ENCODE data around the gene MESP2.

Gene MESP2

GRCh38 chr15:89814112-89814742, 38.1 kb downstream of the MESP2 start:
- H3K9ac ChIP-seq (ENCODE audit: low read depth, low read length) = peak overlapping the region; percentile 87
- peak overlapping the region; percentile 97 for H3K4me2 ChIP-seq (ENCODE audit: low read length)
- peak overlapping the region; percentile 92 for H3K4me3 ChIP-seq (ENCODE audit: low read length)
- peaks cover 35% of the 10 kb centered on the region for H3K36me3 ChIP-seq (ENCODE audit: insufficient read depth, low read length)
- H3K27me3 ChIP-seq (ENCODE audit: control insufficient read depth, insufficient read depth, low read length) = no peaks in the 10 kb centered on the region
- peaks cover 46% of the 10 kb centered on the region for H3K4me1 ChIP-seq (ENCODE audit: control insufficient read depth, insufficient read depth, low read length)
- H3K9me3 ChIP-seq (replicated peaks; ENCODE audit: low read length) = no peaks in the 10 kb centered on the region

GRCh38 chr15:89815769-89816168, 39.6 kb downstream of the MESP2 start:
- no peaks in the 10 kb centered on the region for H3K9me3 ChIP-seq (replicated peaks; ENCODE audit: low read length)
- no peak overlapping the region for H3K4me2 ChIP-seq (ENCODE audit: low read length)
- H3K4me1 ChIP-seq (ENCODE audit: control insufficient read depth, insufficient read depth, low read length) = peaks cover 41% of the 10 kb centered on the region
- no peak overlapping the region for H3K4me3 ChIP-seq (ENCODE audit: low read length)
- no peak overlapping the region for H3K9ac ChIP-seq (ENCODE audit: low read depth, low read length)
- H3K36me3 ChIP-seq (ENCODE audit: insufficient read depth, low read length) = peaks cover 23% of the 10 kb centered on the region
- H3K27me3 ChIP-seq (ENCODE audit: control insufficient read depth, insufficient read depth, low read length) = no peaks in the 10 kb centered on the region

- Histone ChIP-seq H3K4me1 (ENCODE audit: control insufficient read depth, insufficient read depth, low read length) (peaks cover 44% of the 10 kb centered on the region), H3K9me3 (replicated peaks; ENCODE audit: low read length) (no peaks in the 10 kb centered on the region), H3K9ac (ENCODE audit: low read depth, low read length) (no peak overlapping the region), H3K36me3 (ENCODE audit: insufficient read depth, low read length) (peaks cover 7% of the 10 kb centered on the region), H3K27me3 (ENCODE audit: control insufficient read depth, insufficient read depth, low read length) (no peaks in the 10 kb centered on the region), H3K4me3 (ENCODE audit: low read length) (no peak overlapping the region), H3K4me2 (ENCODE audit: low read length) (peak overlapping the region; percentile 18)
These were observed 41.7 kb downstream of the MESP2 start for GRCh38 chr15:89817701-89818280.

- peaks cover 44% of the 10 kb centered on the region for H3K4me1 ChIP-seq (ENCODE audit: control insufficient read depth, insufficient read depth, low read length)
- H3K9me3 ChIP-seq (replicated peaks; ENCODE audit: low read length) = no peaks in the 10 kb centered on the region
- H3K27me3 ChIP-seq (ENCODE audit: control insufficient read depth, insufficient read depth, low read length) = no peaks in the 10 kb centered on the region
These were observed 42.2 kb downstream of the MESP2 start for GRCh38 chr15:89818287-89818686.

GRCh38 chr15:89820666-89821611, 44.8 kb downstream of the MESP2 start:
- peak overlapping the region; percentile 45 for H3K4me3 ChIP-seq (ENCODE audit: low read length)

More at GRCh38 chr15:89818287-89818686, 42.2 kb downstream of the MESP2 start:
- H3K4me2 ChIP-seq (ENCODE audit: low read length) = no peak overlapping the region
- no peak overlapping the region for H3K9ac ChIP-seq (ENCODE audit: low read depth, low read length)
- H3K36me3 ChIP-seq (ENCODE audit: insufficient read depth, low read length) = peaks cover 2% of the 10 kb centered on the region
- no peak overlapping the region for H3K4me3 ChIP-seq (ENCODE audit: low read length)

GRCh38 chr15:89822026-89822425, 45.9 kb downstream of the MESP2 start:
- Histone ChIP-seq H3K27me3 (ENCODE audit: control insufficient read depth, insufficient read depth, low read length) (no peaks in the 10 kb centered on the region), H3K4me2 (ENCODE audit: low read length) (peak overlapping the region; percentile 77), H3K4me3 (ENCODE audit: low read length) (no peak overlapping the region), H3K9ac (ENCODE audit: low read depth, low read length) (peak overlapping the region; percentile 12), H3K36me3 (ENCODE audit: insufficient read depth, low read length) (no peaks in the 10 kb centered on the region), H3K4me1 (ENCODE audit: control insufficient read depth, insufficient read depth, low read length) (peaks cover 62% of the 10 kb centered on the region), H3K9me3 (replicated peaks; ENCODE audit: low read length) (no peaks in the 10 kb centered on the region)

More at GRCh38 chr15:89820666-89821611, 44.8 kb downstream of the MESP2 start:
- H3K36me3 ChIP-seq (ENCODE audit: insufficient read depth, low read length) = no peaks in the 10 kb centered on the region
- no peaks in the 10 kb centered on the region for H3K27me3 ChIP-seq (ENCODE audit: control insufficient read depth, insufficient read depth, low read length)
- H3K4me1 ChIP-seq (ENCODE audit: control insufficient read depth, insufficient read depth, low read length) = peaks cover 62% of the 10 kb centered on the region
- H3K4me2 ChIP-seq (ENCODE audit: low read length) = peak overlapping the region; percentile 77
- H3K9ac ChIP-seq (ENCODE audit: low read depth, low read length) = peak overlapping the region; percentile 55
- no peaks in the 10 kb centered on the region for H3K9me3 ChIP-seq (replicated peaks; ENCODE audit: low read length)

GRCh38 chr15:89822611-89822950, 46.4 kb downstream of the MESP2 start:
- H3K4me2 ChIP-seq (ENCODE audit: low read length) = peak overlapping the region; percentile 77
- H3K27me3 ChIP-seq (ENCODE audit: control insufficient read depth, insufficient read depth, low read length) = no peaks in the 10 kb centered on the region
- no peaks in the 10 kb centered on the region for H3K36me3 ChIP-seq (ENCODE audit: insufficient read depth, low read length)
- H3K9me3 ChIP-seq (replicated peaks; ENCODE audit: low read length) = no peaks in the 10 kb centered on the region
- no peak overlapping the region for H3K4me3 ChIP-seq (ENCODE audit: low read length)
- peaks cover 62% of the 10 kb centered on the region for H3K4me1 ChIP-seq (ENCODE audit: control insufficient read depth, insufficient read depth, low read length)
- H3K9ac ChIP-seq (ENCODE audit: low read depth, low read length) = no peak overlapping the region

GRCh38 chr15:89822951-89823711, 47.0 kb downstream of the MESP2 start:
- H3K27me3 ChIP-seq (ENCODE audit: control insufficient read depth, insufficient read depth, low read length) = no peaks in the 10 kb centered on the region
- H3K36me3 ChIP-seq (ENCODE audit: insufficient read depth, low read length) = no peaks in the 10 kb centered on the region
- H3K4me1 ChIP-seq (ENCODE audit: control insufficient read depth, insufficient read depth, low read length) = peaks cover 64% of the 10 kb centered on the region
- peak overlapping the region; percentile 53 for H3K9ac ChIP-seq (ENCODE audit: low read depth, low read length)
- peak overlapping the region; percentile 7 for H3K4me3 ChIP-seq (ENCODE audit: low read length)
- H3K9me3 ChIP-seq (replicated peaks; ENCODE audit: low read length) = no peaks in the 10 kb centered on the region
- peak overlapping the region; percentile 50 for H3K4me2 ChIP-seq (ENCODE audit: low read length)

GRCh38 chr15:89823836-89824606, 47.9 kb downstream of the MESP2 start:
- Histone ChIP-seq H3K36me3 (ENCODE audit: insufficient read depth, low read length) (no peaks in the 10 kb centered on the region), H3K9me3 (replicated peaks; ENCODE audit: low read length) (no peaks in the 10 kb centered on the region), H3K4me3 (ENCODE audit: low read length) (no peak overlapping the region), H3K4me1 (ENCODE audit: control insufficient read depth, insufficient read depth, low read length) (peaks cover 71% of the 10 kb centered on the region), H3K9ac (ENCODE audit: low read depth, low read length) (no peak overlapping the region), H3K27me3 (ENCODE audit: control insufficient read depth, insufficient read depth, low read length) (no peaks in the 10 kb centered on the region), H3K4me2 (ENCODE audit: low read length) (peak overlapping the region; percentile 50)

GRCh38 chr15:89824607-89824867, 48.4 kb downstream of the MESP2 start:
- no peak overlapping the region for H3K4me2 ChIP-seq (ENCODE audit: low read length)
- H3K4me3 ChIP-seq (ENCODE audit: low read length) = no peak overlapping the region
- no peaks in the 10 kb centered on the region for H3K36me3 ChIP-seq (ENCODE audit: insufficient read depth, low read length)
- peaks cover 76% of the 10 kb centered on the region for H3K4me1 ChIP-seq (ENCODE audit: control insufficient read depth, insufficient read depth, low read length)
- H3K9me3 ChIP-seq (replicated peaks; ENCODE audit: low read length) = no peaks in the 10 kb centered on the region
- H3K27me3 ChIP-seq (ENCODE audit: control insufficient read depth, insufficient read depth, low read length) = no peaks in the 10 kb centered on the region
- no peak overlapping the region for H3K9ac ChIP-seq (ENCODE audit: low read depth, low read length)

Measured in skeletal muscle satellite cell (primary cell).